GM18870 (cell line): ENCODE data around the gene NFATC2.

Experiments used
- ATAC-seq: cut with Tn5 transposase; IDR thresholded peaks from one replicate; pipeline ENCODE4 v1.9.1; 2021; ENCODE audit warnings: moderate library complexity; ENCODE audit not compliant: unreplicated experiment

The NFATC2 gene

DNA sequence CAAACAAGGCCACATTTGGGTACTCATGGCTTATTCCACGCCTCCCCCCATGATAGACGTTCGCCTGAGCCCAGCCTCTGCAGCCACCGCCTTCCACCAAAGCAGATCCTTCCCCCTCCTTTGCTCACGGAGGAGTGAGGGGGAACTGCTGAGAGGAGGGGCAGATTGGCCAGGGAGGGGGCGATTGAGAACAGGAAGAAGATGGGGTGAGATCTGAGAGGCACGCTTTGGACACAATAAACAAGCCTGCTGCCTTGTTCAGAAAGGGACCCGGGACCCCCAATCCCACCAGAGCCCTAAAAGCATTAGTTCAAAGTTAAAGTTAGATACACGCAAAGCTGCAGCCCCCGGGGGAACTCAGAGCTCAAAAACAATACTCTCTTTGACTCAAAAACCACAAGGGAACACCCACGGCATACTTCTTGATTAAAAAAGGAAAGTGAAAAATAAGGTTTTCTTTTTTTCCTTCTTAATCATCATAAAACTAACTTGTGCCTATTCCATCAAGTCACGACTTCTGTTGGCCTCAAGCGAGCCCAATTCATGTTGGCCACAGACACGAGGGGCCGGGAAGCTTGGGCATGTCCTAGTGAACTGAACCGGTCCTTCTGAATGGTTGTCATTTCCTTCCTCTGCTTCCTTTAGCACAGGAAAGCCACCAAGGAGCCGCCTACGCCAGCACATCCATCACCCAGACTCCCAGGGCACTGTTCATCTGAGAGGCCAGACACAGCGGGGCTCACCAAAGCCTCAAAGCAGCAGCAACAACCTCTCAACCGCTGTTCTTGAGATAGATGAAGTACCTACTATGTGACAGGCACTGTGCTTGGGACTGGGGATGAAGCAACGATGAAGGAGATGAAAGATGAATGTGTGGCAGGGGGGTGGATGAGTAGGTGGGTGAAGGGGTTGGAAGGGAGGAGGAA lies 44.7 kb downstream of the NFATC2 start:
- no peak for ATAC-seq

DNA sequence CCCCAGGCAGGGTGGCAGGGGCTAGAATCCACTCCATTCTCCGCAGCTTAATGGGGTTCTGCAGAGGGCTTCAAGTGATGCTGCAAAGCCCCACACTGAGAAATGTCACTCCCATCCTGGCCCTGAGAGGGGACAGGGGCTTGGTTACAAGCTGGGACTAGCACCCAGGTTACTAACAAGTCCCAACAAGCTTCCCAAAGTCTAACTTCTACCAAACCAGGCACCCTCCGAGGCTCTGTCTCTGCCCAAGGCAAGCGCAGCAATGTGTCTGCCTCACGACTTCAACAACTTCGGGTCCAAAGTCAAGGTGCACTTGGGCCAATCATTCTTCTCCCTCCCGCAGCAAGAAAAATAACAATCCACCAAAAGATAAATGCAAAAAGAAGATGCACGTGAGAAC lies 45.6 kb downstream of the NFATC2 start:
- ATAC-seq = no peak

DNA sequence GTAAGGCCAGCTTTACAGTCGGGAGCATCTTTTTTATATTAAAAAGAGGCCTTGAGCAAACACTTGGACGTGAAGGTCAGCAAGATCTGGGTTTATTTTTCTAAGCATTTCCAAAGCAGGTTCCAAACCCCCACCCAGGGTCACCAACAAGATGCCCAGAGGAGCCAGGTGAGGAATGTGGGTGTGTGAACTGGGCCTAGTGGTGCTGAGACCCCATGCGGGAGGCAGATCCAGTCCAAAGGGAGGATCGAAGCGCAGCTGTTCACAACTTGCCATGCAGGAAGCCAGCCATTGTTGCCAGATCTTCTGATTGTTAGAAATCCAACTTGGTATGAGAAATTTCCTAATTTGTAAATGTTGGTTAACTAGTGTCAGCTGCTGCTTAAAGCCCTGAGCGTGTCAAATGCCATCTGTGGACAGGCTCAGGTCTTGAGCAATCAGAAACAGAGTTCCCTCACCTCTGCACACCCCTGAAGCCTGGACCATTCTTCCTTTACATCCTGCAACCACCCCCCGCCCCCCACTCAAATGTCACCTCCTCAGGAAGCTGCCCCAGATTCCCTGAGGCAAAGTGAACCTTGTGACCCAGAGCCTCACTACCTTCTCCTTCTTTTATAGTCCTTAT lies 46.5 kb downstream of the NFATC2 start:
- ATAC-seq = no peak

DNA sequence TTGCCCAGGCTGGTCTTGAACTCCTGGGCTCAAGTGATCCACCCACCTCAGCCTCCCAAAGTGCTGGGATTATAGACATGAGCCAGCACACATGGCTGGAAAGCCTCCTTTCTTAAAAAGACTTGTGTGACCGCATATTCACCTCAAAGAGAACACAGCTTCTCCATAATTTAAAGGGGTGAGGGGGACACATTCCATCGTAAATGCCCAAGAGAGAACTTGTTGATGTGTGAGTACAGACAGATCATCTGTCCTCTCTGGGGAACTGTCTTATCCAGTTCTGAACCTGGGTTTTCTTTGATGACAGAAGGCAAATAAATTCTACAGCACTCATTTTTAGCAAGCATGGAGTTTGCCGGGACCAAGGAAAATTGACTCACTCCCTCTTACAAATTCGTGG lies 47.2 kb downstream of the NFATC2 start:
- ATAC-seq = no peak

DNA sequence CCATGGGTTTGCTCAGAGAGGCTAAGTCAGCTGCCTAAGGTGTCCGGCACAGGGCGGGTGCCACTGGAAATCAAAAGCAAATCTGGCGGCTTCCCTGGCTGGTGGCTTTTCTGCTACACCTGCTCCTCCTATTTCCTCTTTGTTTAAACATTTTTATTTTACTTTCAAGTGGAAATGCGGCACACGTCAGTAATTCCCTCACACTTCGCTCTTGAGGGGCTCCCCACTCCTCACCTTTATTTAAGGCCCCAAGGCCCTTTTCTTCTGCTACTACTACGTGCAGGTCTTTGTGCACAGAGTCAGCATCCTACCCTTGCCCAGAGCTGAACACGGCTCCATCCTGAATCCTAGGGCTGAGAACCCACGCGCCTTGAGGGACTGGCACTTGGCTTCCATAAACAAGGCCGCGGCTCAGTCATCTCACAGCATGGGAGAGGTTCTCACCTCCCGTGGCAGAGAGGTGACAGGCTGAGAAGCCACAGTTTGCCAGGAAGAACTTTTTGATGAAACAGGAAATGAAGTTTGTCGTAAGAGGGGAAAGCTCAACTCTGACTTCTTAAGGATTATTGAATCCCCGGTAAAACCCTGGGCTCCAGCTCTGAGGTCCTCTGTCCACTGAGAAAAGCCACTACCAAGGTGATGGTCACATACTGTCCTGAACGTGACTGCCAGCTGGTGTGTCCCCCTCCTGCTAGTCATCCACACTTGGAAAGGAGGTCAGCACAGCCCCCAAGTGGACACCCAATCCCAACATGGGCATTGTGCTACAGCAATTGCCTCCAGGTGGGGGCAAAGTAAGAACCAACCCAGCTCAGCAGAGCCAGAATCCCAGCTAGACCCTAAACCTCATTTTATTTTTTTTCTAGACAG lies 48.0 kb downstream of the NFATC2 start:
- no peak for ATAC-seq

DNA sequence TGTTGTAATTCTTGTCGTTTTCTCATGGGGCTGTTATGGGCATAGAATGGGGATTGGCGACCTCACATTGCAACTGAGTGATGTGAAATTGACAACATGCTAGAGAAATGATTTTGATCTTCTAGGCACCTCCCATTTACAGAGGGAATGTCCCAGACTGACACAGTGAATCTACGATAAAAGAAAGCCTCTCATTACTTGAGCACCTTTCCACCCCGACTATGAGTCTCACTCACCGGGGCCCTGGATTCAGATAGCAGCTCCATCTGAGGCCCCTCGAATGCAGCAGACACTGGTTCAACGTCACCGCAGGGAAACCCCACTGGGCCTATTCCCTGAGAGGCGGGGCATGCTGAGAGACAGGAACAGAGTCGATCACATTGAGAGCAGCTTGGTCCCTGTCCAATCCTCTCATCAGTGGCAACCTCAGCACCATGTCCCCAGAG lies 49.1 kb downstream of the NFATC2 start:
- no peak for ATAC-seq

DNA sequence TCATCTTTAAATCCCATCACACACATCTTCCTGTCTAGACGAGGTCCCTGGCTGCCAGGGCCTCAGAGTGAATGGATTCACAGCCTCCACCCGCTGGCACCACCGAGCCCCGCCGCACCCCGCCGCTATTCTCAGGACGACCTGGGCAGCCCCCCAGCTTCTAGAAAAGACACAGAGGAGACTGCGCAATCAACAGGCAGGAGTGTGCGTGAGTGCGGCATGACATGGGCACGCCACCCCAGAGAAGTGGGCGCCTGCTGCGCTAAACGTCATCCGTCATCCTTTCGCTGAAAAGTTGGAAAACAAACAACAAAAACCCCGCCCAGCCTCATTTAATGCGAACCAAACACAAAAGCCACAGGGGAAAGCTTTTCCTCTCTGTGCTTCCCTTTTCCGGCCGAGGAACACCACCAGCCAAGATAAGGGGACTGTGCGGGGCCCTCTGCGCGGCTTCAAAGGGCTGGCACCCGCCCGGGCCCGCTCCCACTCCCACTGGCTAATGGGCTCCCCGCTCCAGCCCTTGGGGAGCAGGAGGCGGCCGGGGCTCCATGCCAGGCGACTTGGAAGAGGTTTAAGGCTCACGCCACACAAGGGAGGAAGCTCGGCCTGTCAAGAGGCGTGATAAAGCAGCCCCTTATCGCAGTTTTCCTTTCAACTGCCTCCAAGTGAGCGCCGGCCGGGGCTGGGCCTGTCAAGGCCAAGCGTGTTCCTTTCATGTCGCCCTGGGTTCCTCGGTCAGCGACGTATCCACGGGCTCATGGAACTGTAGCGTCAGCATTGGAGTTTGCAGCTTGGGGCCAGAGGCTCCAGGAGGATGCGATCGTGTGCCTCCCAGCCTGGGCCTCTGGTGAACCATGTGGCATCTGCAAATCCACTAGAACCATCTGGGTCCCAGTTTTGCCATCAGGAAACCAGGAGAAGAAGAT lies 50.1 kb downstream of the NFATC2 start:
- no peak for ATAC-seq

DNA sequence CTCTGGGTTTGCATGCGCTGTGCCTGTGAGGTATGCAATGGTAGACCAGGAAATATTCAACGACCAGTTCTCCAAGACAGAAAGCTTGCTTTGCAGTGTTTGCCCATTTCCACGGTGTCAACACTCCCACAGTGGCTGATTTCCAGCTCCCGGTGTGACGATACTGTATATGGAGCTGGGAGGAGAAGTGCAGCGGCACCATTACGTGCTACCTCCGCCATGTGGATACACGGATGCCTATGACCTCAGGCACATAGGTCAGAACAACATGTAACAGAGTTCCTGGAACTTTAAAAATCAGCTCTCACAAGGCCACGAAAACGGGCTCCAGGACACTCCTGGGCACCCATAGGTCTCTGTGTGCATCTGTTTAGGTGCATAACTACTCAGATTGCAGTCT lies 51.1 kb downstream of the NFATC2 start:
- no peak for ATAC-seq

DNA sequence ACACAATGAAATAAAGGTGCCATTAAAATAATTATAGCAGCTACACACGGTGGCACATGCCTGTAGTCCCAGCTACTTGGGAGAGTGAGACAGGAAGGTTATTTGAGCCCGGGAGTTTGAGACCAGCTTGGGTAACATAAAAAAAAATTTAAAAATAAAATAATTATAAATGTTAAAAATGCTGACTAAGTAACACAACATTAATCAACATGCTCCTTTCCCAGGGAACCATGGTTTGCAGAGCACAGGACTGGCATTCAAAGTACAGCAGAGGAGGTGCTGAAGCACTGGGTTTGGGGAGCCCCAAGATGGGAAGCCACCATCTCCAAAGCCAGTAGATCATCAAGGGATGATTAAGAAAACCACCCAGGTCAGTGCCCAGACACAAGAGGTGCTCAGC lies 51.9 kb downstream of the NFATC2 start:
- ATAC-seq = no peak

DNA sequence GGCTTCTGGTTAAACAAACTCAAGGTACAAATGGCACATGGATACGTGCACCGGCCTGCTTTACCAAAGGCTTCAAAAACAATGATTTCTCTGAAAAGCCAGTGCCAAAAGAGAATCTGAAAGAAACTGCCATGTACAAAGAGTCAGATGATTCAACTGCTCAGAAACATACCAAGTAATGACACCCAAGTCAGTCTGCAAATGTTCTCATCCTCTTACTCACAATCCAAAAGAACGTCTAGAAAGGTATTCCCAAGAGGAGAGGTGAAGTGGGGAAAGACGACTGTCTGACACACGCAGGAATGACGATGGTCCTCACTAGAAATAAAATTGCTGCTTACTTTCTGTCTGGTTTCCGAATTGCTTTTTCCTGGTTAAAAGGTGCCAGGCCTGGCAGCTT lies 52.9 kb downstream of the NFATC2 start:
- ATAC-seq = no peak

DNA sequence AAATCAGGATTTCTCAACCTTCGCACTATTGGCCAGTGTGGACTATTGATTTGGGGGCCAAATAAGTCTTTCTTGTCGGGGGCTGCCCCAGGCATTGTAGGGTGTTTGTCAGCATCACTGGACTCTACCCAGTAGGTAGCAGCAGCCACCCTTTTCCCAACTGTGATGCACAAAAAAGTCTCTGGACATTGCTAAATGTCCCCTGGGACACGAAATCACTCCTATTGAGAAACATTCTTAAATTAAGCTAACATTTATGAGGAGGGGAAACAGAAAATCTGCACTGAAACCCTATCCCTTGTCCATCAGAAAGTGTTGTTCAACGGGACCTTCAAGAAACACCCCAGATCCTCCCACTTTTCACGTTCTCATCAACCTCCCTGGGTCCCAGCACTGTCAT lies 54.2 kb downstream of the NFATC2 start:
- no peak for ATAC-seq

DNA sequence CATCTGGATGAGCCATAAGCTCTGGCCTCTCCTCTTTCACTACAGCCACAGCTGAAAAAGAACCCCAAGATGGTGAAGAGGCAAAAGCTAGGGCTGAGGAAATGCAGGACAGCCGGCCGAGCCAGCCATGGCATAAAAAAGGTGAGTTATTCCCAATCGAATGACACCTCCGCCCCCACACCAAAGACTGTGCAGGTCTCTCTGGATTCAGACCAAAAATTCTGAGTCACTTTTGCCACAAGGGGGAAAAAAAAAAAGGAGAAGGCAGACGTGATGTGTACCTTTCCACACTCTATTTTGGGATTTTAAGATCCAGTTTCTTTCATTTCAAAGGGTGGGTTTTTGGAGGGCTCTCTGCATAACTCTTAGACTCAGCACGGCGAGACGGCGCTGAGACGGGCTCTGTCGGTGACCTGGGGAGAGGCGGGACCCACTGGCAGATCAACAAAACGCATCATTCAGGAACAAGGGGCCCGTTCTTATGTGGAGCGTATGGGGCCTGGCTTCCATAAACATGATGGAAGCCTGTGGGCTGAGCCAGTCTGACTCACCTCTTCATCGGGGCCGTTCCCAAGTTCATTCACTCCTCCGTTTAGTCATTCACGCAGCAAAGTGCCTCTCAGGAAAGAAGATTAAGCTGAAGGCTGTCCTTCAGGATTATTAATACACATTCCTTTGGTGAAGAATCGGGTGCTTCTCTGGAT lies 54.8 kb downstream of the NFATC2 start:
- no peak for ATAC-seq

DNA sequence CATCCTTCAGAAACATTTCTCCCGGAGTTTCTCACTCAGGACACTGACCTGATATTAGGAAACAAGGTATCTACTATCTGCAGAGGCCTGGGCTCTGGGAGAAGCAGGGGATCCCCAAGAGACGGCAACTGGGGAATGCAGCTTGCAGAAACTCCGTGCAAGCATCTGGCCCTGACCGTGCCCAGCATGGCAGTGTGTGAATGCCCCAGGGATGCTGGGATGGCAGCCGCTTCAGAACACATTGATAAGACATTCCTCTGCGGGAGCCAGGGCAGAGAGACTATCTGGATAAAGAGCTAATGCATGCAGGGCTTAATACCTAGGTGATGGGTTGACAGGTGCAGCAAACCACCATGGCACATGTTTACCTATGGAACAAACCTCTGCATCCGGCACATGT lies 55.4 kb downstream of the NFATC2 start:
- ATAC-seq = no peak

DNA sequence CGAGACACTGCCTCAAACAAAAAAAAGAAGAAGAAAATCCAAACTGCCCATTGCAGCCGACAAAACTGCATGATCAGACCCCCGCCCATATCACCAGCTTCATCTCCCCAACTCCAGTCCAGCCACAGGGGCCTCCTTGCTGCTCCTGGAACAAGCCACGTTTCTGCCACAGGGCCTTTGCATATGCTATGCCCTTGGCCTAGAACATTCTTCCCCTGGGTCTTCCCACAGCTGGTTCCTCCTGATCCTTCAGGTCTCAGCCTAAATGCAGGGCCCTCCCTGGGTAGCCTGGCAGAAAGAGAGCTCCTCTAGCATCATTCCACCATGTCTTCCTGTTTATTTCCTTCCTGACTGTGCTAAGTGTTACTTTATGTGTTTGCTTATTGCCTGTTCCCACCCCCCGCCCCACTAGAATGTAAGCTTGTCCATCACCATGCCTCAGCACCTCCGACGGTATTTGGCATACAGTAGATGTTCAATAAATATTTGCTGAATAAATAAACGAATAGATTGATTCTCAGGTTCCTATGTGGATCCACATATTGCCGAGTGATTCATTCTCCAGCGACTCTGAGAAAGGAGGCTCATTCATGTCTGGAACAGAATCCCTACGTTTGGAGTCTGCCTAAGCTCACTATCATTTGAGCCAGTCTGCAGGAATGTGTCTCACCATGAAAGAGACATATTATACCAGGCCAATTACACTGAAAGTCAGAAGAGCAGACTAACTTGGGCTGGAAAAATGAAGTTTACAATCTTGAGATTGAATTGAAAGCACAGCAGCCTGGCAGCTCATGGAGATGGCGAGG lies 56.1 kb downstream of the NFATC2 start:
- no peak for ATAC-seq

DNA sequence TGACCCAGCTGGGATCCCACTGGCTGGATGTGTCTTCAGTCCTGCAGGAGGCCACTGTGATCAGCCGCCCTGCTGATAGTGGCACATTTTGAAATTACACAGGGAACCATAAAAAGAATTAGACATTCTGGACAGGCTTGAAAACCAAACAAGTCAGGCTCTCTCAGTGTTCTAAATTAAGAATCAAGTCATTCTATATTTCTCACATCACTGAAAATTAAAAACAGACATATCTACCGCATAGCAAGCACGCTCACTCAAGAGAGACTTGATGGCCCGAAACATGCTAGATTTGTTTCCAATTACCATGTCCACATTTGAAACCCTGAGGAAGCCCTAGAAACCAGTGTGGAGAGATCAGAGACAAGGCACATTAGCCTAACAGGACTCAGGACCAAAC lies 57.7 kb downstream of the NFATC2 start:
- ATAC-seq = no peak

DNA sequence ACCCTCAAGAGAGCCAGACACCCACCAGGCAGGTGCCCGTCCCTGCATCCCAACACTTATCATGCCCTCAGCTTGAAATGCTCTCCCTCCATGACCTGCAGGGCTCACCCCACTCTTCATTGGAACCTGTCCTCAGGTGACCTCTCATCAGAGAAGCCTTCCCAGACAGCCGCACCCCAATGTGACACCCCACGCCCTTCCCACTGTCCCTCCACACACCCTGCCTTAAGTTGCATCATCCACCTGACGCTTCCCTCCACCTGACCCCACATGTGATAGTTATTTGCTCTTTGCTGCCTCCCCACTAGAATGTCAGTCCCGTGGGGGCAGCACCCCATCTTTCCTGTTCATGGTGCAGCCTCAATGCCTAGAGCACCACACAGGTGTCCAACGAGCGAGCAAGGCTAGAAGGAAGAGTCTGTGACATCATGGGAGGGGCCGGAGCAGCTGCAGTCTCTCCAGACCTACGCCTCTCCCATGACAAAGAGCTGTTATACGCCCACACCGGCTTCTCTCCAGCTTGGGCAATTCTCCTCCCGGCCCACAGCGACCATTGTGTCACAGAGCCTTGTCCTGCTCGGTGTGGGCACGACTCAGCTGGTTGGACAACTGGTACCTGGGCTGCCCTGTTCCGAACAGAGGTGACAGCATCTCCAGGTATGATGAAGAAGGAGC lies 58.2 kb downstream of the NFATC2 start:
- ATAC-seq = no peak

DNA sequence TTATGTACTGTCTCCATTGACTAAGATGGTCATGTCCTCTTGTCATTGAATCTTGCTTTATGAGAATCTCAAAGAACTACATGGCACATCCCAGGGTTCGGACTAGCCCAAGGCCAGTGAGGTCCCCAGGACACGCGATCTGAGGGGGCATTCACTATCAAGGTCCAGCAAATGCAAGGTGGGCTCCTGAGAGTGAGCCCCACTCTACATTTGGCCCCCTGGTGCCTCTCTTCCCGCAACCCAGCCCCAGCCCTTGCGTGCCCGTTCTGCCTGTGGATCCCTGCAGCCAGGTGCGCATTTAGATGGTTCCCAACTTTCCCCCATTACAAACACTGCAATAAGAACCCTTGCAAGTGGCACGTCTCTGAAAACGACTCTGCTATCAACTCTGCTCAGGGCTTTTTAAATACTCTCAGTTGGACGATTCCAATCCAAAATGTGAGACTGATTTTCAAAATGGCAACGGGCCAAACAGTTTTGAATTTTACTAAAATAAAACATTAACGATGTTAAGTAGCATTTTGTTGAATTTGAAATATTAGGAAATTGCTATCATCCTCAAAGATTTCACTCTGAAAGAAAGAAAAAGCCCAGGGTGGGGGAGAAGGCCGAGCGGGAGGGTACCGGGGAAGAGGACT lies 59.6 kb downstream of the NFATC2 start:
- ATAC-seq = no peak

DNA sequence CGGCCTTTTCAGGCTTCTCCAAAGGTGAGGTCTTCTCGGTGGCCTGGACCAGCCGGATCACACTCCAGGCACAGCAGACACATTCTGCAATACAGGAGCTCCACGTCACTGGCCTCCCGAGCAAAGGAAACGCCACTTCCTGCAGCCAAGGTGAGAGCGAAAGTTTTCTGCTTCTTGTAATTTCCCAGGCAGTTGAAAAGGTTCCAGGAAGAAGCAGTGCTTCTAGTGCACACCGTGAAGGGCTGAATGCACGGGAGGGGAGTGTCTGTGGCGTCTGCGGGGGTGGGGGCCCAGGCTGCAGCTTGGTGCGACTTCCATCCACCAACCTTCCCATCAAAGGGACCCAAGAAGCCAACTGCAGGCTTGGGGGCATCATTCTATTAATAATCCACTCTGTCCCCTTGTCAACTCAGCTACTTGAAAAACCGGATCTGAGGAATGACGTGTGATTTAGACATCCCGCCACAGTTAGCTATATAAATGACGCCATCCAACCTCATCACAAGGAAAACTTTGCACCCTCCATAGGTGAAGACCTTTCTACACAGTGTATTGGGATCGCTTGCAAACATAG lies 61.1 kb downstream of the NFATC2 start:
- ATAC-seq = no peak
